H1 (cell line): ENCODE measurements around the gene ZNF396. TPM values are rescaled to one million over a fixed set of nuclear protein-coding genes. Genes with fewer than 3 reads are reported as not detected.
A peak's percentile ranks its signal among the peaks of the same experiment; 100 is the strongest.

Experiments
- CTCF ChIA-PET: fragments of 300-600 bp; sonication (Branson Sonifier 250); formaldehyde crosslinking; loops from one replicate; lab custom pipeline; 2021; ENCODE audit not compliant: partially characterized antibody; lab: Charles Lee
- POLR2A ChIA-PET: fragments of 300-600 bp; sonication (Branson Sonifier 250); formaldehyde crosslinking; loops from one replicate; lab custom pipeline; 2021; ENCODE audit warnings: inconsistent platforms; ENCODE audit not compliant: partially characterized antibody; lab: Charles Lee
- DNase-seq, 2 experiments: peaks; one replicate each; pipeline versions ENCODE4 v3.0.0 to v3.0.0-alpha.2; 2010 to 2022; ENCODE audit warnings: low spot score in 2 of 2, low read depth in 1 of 2, mixed read lengths in 1 of 2
- FAIRE-seq: peaks from 2 replicates; lab custom pipeline; 2011; peaks lifted over from hg19 to GRCh38; lab: Jason Lieb, UNC
- H2AFZ ChIP-seq: 2 replicates; pipeline ENCODE4 v1.8.1; 2012; ENCODE audit warnings: low read length, inconsistent platforms
- H2AK5ac ChIP-seq: 2 replicates; pipeline ENCODE4 v1.6.1; 2013; ENCODE audit warnings: low read depth, low read length
- H2BK120ac ChIP-seq: replicated peaks from 2 replicates; pipeline ENCODE3; 2013; ENCODE audit warnings: low read depth, low read length, inconsistent platforms
- H2BK12ac ChIP-seq: 2 replicates; pipeline ENCODE4 v1.6.1; 2013; ENCODE audit warnings: low read depth, low read length
- H2BK15ac ChIP-seq: 2 replicates; pipeline ENCODE4 v1.6.1; 2013; ENCODE audit warnings: low read length
- H2BK20ac ChIP-seq: 2 replicates; pipeline ENCODE4 v1.6.1; 2013; ENCODE audit warnings: low read length
- H2BK5ac ChIP-seq: 2 replicates; pipeline ENCODE4 v1.6.1; 2013; ENCODE audit warnings: low read depth, low read length
- H3K14ac ChIP-seq: 2 replicates; pipeline ENCODE4 v1.6.1; 2013; ENCODE audit warnings: inconsistent platforms; ENCODE audit not compliant: insufficient read length
- H3K18ac ChIP-seq: 2 replicates; pipeline ENCODE4 v1.6.1; 2013; ENCODE audit warnings: low read length; ENCODE audit errors: extremely low read depth
- H3K23ac ChIP-seq: 2 replicates; pipeline ENCODE4 v1.6.1; 2013; ENCODE audit warnings: inconsistent platforms; ENCODE audit not compliant: insufficient read length
- H3K23me2 ChIP-seq: 2 replicates; pipeline ENCODE4 v1.6.1; 2013; ENCODE audit warnings: low read depth, low read length
- H3K27ac ChIP-seq: 2 replicates; pipeline ENCODE4 v1.6.1; 2011; ENCODE audit warnings: low read depth, low read length, inconsistent platforms
- H3K27me3 ChIP-seq, 4 experiments: replicated peaks in 1 of 4; 1 replicate in 1 of 4; 2 replicates in 3 of 4; pipeline versions ENCODE4 v1.6.1 to v1.8.1; 2011 to 2013; ENCODE audit warnings: low read length in 3 of 4, mild to moderate bottlenecking in 3 of 4, inconsistent platforms in 2 of 4, mixed read lengths in 2 of 4, moderate library complexity in 1 of 4; ENCODE audit not compliant: control insufficient read depth in 3 of 4, insufficient read depth in 3 of 4; ENCODE audit errors: extremely low read depth in 1 of 4
- H3K36me3 ChIP-seq, 4 experiments: 2 replicates each; pipeline versions ENCODE4 v1.6.1 to v1.8.1; 2011 to 2013; ENCODE audit warnings: mild to moderate bottlenecking in 4 of 4, low read length in 3 of 4, moderate library complexity in 2 of 4, control low read depth in 1 of 4, inconsistent platforms in 1 of 4; ENCODE audit not compliant: insufficient read depth in 4 of 4, control insufficient read depth in 2 of 4
- H3K4ac ChIP-seq: replicated peaks from 2 replicates; pipeline ENCODE3; 2013; ENCODE audit warnings: low read length, low read depth, mixed read lengths, inconsistent platforms; ENCODE audit not compliant: insufficient read length
- H3K4me1 ChIP-seq, 4 experiments: replicated peaks in 1 of 4; 1 replicate in 1 of 4; 2 replicates in 3 of 4; pipeline versions ENCODE4 v1.6.1 to v1.8.1; 2011 to 2013; ENCODE audit warnings: low read length in 3 of 4, inconsistent platforms in 2 of 4, mixed read lengths in 1 of 4; ENCODE audit not compliant: insufficient read depth in 4 of 4, control insufficient read depth in 3 of 4
- H3K4me2 ChIP-seq, 2 experiments: 2 replicates each; pipeline versions ENCODE4 v1.6.1 to v1.8.1; 2011 to 2013; ENCODE audit warnings: low read depth in 2 of 2, low read length in 2 of 2, control low read depth in 1 of 2, inconsistent platforms in 1 of 2, mild to moderate bottlenecking in 1 of 2; ENCODE audit not compliant: insufficient read depth in 1 of 2
- H3K4me3 ChIP-seq, 4 experiments: fragments of 200-600, 300-600 bp in 1 of 4; sonication (generic), shearing (Covaris generic), sonication (Bioruptor Twin) in 1 of 4; 2 replicates each; pipeline versions ENCODE4 v1.5.1 to v1.8.1; 2011 to 2016; ENCODE audit warnings: low read length in 4 of 4, low read depth in 3 of 4, control low read depth in 2 of 4, inconsistent platforms in 2 of 4, mild to moderate bottlenecking in 2 of 4, mixed read lengths in 1 of 4, moderate library complexity in 1 of 4; ENCODE audit not compliant: insufficient read depth in 2 of 4; ENCODE audit errors: extremely low read depth in 1 of 4
- H3K56ac ChIP-seq: replicated peaks from 2 replicates; pipeline ENCODE3; 2013; ENCODE audit warnings: low read depth, mild to moderate bottlenecking, mixed read lengths, low read length, inconsistent platforms; ENCODE audit not compliant: insufficient read length
- H3K79me1 ChIP-seq: 2 replicates; pipeline ENCODE4 v1.6.1; 2013; ENCODE audit warnings: low read depth, low read length, control low read depth
- H3K79me2 ChIP-seq, 2 experiments: 2 replicates each; pipeline versions ENCODE4 v1.6.1 to v1.8.1; 2012 to 2013; ENCODE audit warnings: low read length in 2 of 2, mild to moderate bottlenecking in 2 of 2, inconsistent platforms in 1 of 2; ENCODE audit not compliant: insufficient read depth in 2 of 2, control insufficient read depth in 1 of 2
- H3K9ac ChIP-seq, 4 experiments: replicated peaks in 1 of 4; 1 replicate in 1 of 4; 2 replicates in 3 of 4; pipeline versions ENCODE4 v1.6.1 to v1.8.1; 2011 to 2013; ENCODE audit warnings: low read depth in 3 of 4, low read length in 3 of 4, control low read depth in 2 of 4, mild to moderate bottlenecking in 2 of 4, moderate library complexity in 2 of 4, inconsistent platforms in 1 of 4; ENCODE audit errors: extremely low read depth in 1 of 4
- H3K9me3 ChIP-seq, 2 experiments: 2 replicates each; pipeline versions ENCODE4 v1.6.1 to v1.8.1; 2012 to 2013; ENCODE audit warnings: mild to moderate bottlenecking in 2 of 2, moderate library complexity in 2 of 2, control low read depth in 1 of 2, inconsistent platforms in 1 of 2, low read depth in 1 of 2, low read length in 1 of 2, mixed read lengths in 1 of 2; ENCODE audit not compliant: insufficient read depth in 2 of 2
- H4K20me1 ChIP-seq, 2 experiments: replicated peaks in 1 of 2; 2 replicates each; pipeline versions ENCODE3 to v1.8.1; 2011 to 2013; ENCODE audit warnings: inconsistent platforms in 2 of 2, low read length in 2 of 2, mild to moderate bottlenecking in 1 of 2; ENCODE audit not compliant: insufficient read depth in 2 of 2, control insufficient read depth in 1 of 2
- H4K5ac ChIP-seq: 2 replicates; pipeline ENCODE4 v1.6.1; 2013; ENCODE audit warnings: low read length, low read depth, mixed read lengths, inconsistent platforms; ENCODE audit not compliant: insufficient read length
- H4K8ac ChIP-seq: 2 replicates; pipeline ENCODE4 v1.8.0; 2013; ENCODE audit warnings: mild to moderate bottlenecking, moderate library complexity, low read length, inconsistent platforms; ENCODE audit not compliant: insufficient read depth; ENCODE audit errors: extremely low read depth
- H4K91ac ChIP-seq: replicated peaks from 2 replicates; pipeline ENCODE3; 2013; ENCODE audit warnings: low read length, mixed read lengths, inconsistent platforms; ENCODE audit not compliant: insufficient read length
- CBX8 ChIP-seq: fragments of 300-800, 300-1000 bp; sonication (generic); IDR thresholded peaks from 2 replicates; pipeline ENCODE4 v1.7.1; 2016; ENCODE audit warnings: low read depth, low read length, borderline replicate concordance
- CHD1 ChIP-seq: IDR thresholded peaks from 2 replicates; pipeline ENCODE4 v1.6.1; 2012; ENCODE audit warnings: low read depth, low read length, improper control_type of control experiment
- CREB1 ChIP-seq: IDR thresholded peaks from 2 replicates; pipeline ENCODE4 v1.6.1; 2012; ENCODE audit warnings: inconsistent platforms
- CTCF ChIP-seq, 3 experiments: IDR thresholded peaks; 1 replicate in 2 of 3; 2 replicates in 1 of 3; pipeline versions ENCODE4 v1.5.1 to v1.6.1; 2011; ENCODE audit warnings: low read length in 3 of 3, mild to moderate bottlenecking in 3 of 3, inconsistent platforms in 2 of 3, low read depth in 1 of 3, moderate library complexity in 1 of 3; ENCODE audit not compliant: insufficient read depth in 1 of 3; ENCODE audit errors: control extremely low read depth in 1 of 3
- FOSL1 ChIP-seq: IDR thresholded peaks from 2 replicates; pipeline ENCODE4 v1.6.1; 2011; ENCODE audit warnings: mild to moderate bottlenecking, low read depth, low read length, moderate library complexity; ENCODE audit not compliant: insufficient read depth
- JUN ChIP-seq: IDR thresholded peaks from 2 replicates; pipeline ENCODE4 v1.6.1; 2011; ENCODE audit warnings: low read depth, mild to moderate bottlenecking, improper control_type of control experiment, low read length
- JUND ChIP-seq: IDR thresholded peaks from 2 replicates; pipeline ENCODE4 v1.6.1; 2011; ENCODE audit warnings: mild to moderate bottlenecking, improper control_type of control experiment, low read length
- KDM5A ChIP-seq: fragments of 200-600 bp; IDR thresholded peaks from 2 replicates; pipeline ENCODE4 v1.7.1; 2012; ENCODE audit warnings: mild to moderate bottlenecking, low read length, inconsistent platforms, mixed read lengths
- MAFK ChIP-seq: IDR thresholded peaks from 2 replicates; pipeline ENCODE4 v1.6.1; 2012; ENCODE audit warnings: low read depth, mild to moderate bottlenecking, improper control_type of control experiment, low read length
- SAP30 ChIP-seq: fragments of 300-600 bp; sonication (generic); IDR thresholded peaks from 2 replicates; pipeline ENCODE4 v1.7.1; 2012; ENCODE audit warnings: low read length, moderate library complexity, mild to moderate bottlenecking, inconsistent platforms; ENCODE audit not compliant: insufficient read depth, insufficient replicate concordance
- TAF1 ChIP-seq: IDR thresholded peaks from 2 replicates; pipeline ENCODE4 v1.6.1; 2011; ENCODE audit warnings: mild to moderate bottlenecking, low read depth, low read length
- TAF7 ChIP-seq: optimal IDR thresholded peaks from 2 replicates; pipeline ENCODE3; 2011; ENCODE audit warnings: low read depth, mild to moderate bottlenecking, inconsistent platforms, low read length, moderate library complexity, borderline replicate concordance
- WGBS, 2 experiments: shearing (Covaris generic) in 1 of 2; methylation state at CpG; one replicate each; pipeline versions ENCODE4 v1.1.6 to v1.1.7; 2013 to 2015; ENCODE audit warnings: low lambda C conversion rate in 2 of 2, mixed read lengths in 2 of 2, inconsistent platforms in 1 of 2, low coverage in 1 of 2, missing lambda C conversion rate in 1 of 2; ENCODE audit not compliant: insufficient replicate concordance in 2 of 2, insufficient coverage in 1 of 2, insufficient read length in 1 of 2; ENCODE audit errors: extremely low coverage in 1 of 2, missing lambda C conversion rate in 1 of 2; 5-methylcytosine and 5-hydroxymethylcytosine counted together
- polyA plus RNA-seq, 7 experiments: library from polyadenylated mRNA; depleted of rRNA in 3 of 7; stranded (reverse) in 5 of 7; unstranded in 2 of 7; fragments of >200 nt in 5 of 7; fragments of 200-250 nt in 2 of 7; gene quantifications; 1 replicate in 5 of 7; 2 replicates in 1 of 7; 4 replicates in 1 of 7; pipeline versions ENCODE4 v1.2.1 to v1.2.3, GENCODE V29; 2011 to 2013; ENCODE audit warnings: missing spikeins in 2 of 7, mixed read lengths in 2 of 7
- total RNA-seq: library from RNA; stranded (reverse); fragmentation: NEBNext Ultra II Directional; extraction: Animal tissue kit (Norgen Biotek cat#: 25700); gene quantifications from 2 replicates; pipeline ENCODE4 v1.2.1, GENCODE V29; 2021

Gene ZNF396
- total and polyA plus RNA-seq, 2 of the 8 experiments (the other 6 are each of a cell fraction or from before 2014, with no cell fraction given) = 0.44 to 0.74 TPM

- no peaks in the 10 kb centered on the region for H3K9me3 ChIP-seq
- H3K14ac ChIP-seq = no peak overlapping the region
- H4K8ac ChIP-seq = no peak overlapping the region
- peaks cover 2 to 12% of the 10 kb centered on the region in 2 experiments for H4K20me1 ChIP-seq
- H2BK120ac ChIP-seq = no peak overlapping the region
- no peak overlapping the region for H2AK5ac ChIP-seq
- POLR2A ChIA-PET = interaction anchor here (4.0 kb wide), 1 partner anchor 7 kb away, joined by 16 read pairs; the partner anchor contains the start of gene ZNF24
- no peaks in the 10 kb centered on the region for H3K23me2 ChIP-seq
- no peak overlapping the region for H2BK12ac ChIP-seq
- H3K4me1 ChIP-seq = no peaks in the 10 kb centered on the region
- no peaks in the 10 kb centered on the region for H3K27me3 ChIP-seq
- no peak overlapping the region for H4K5ac ChIP-seq
- no peak for DNase-seq
- H3K56ac ChIP-seq = no peak overlapping the region
- H4K91ac ChIP-seq = no peak overlapping the region
- no peak overlapping the region for H2AFZ ChIP-seq
- H3K4me3 ChIP-seq = no peak overlapping the region
- 0 out of 2 replicates have a peak, but pooled peaks cover 6% of the 10 kb centered on the region for H3K79me1 ChIP-seq
- H2BK20ac ChIP-seq = no peak overlapping the region
- no peak overlapping the region for H3K23ac ChIP-seq
- H3K4ac ChIP-seq = no peak overlapping the region
- H3K36me3 ChIP-seq = peaks cover 20 to 73% (median 56%) of the 10 kb centered on the region in 4 experiments
- H2BK15ac ChIP-seq = no peak overlapping the region
- H3K27ac ChIP-seq = no peak overlapping the region
- H3K18ac ChIP-seq = no peak overlapping the region
- H3K9ac ChIP-seq = peak overlapping the region in 1 of 4 experiments; percentile 34; a peak in 1 of 7 replicates
- 90% methylated on average over 5 of the region's 5 CpGs; no CpG with 5 or more reads in 1 of the 2 experiments for whole genome bisulfite sequencing, 2 experiments
- no peak overlapping the region for H2BK5ac ChIP-seq
- CTCF ChIA-PET = no interaction called here
- no peak overlapping the region for H3K4me2 ChIP-seq
- FAIRE-seq = no peak
- H3K79me2 ChIP-seq = peaks cover 8 to 30% of the 10 kb centered on the region in 2 experiments
- TF ChIP-seq CBX8 = no peak
- TF ChIP-seq SAP30 = no peak
- no peak for TF ChIP-seq JUN
- no peak for TF ChIP-seq CHD1
- no peak for TF ChIP-seq CTCF (IDR thresholded peaks at IDR 0.05; ENCODE audit: control extremely low read depth in 1 of 3, insufficient read depth in 1 of 3, low read depth in 1 of 3, low read length in 3 of 3)
- TF ChIP-seq CREB1 = no peak
- TF ChIP-seq FOSL1 = no peak
- no peak for TF ChIP-seq MAFK
- no peak for TF ChIP-seq TAF7
- TF ChIP-seq JUND = no peak
- TF ChIP-seq KDM5A = no peak
- TF ChIP-seq TAF1 = no peak
Measured at GRCh38 chr18:35337286-35337685, 39.9 kb downstream of the ZNF396 start.
